GM21360 (cell line): ENCODE results near the gene TMEM214.

Experiments
- ATAC-seq: cut with Tn5 transposase; IDR thresholded peaks from one replicate; pipeline ENCODE4 v1.9.1; 2021; ENCODE audit warnings: mild to moderate bottlenecking, moderate library complexity; ENCODE audit not compliant: unreplicated experiment

The TMEM214 gene

GRCh38 chr2:27083410-27084296 lies 50.9 kb downstream of the TMEM214 start:
- ATAC-seq = no peak

GRCh38 chr2:27084297-27085061 lies 51.7 kb downstream of the TMEM214 start:
- no peak for ATAC-seq

GRCh38 chr2:27085062-27085672 lies 52.4 kb downstream of the TMEM214 start:
- no peak for ATAC-seq

- no peak for ATAC-seq
Observed at GRCh38 chr2:27085673-27086089, 52.9 kb downstream of the TMEM214 start.

DNA sequence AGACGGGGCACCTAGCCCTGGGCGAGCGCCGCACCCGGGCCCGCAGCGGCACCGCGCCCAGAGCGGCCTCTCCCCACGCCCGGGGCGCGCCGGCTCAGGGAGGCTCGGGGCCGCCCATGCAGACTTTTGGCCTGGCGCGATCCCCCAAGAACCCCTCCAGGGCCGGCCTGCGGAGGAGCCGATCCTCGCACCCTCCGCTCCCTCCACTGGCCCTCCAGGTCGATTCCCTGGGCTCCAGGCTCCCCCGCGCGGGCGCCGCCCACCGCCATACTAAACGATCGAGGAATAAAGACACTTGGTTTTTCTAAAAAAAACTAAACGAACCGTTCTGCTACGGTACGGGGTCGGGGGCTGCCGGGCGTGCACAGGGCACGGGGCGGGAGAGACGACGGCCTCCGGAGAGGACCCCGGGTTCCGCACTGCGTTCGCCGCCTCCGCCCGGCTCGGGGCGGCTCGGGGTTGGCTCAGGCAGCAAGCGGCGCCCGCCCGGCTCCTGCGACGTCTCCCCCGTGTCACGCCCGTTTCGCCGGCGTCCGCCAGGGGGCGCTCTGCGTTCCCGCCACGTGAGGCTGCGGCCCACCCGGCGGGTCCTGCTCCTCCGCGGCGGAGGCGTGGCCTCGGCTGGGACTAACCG lies 53.4 kb downstream of the TMEM214 start:
- ATAC-seq = peak; percentile 78

DNA sequence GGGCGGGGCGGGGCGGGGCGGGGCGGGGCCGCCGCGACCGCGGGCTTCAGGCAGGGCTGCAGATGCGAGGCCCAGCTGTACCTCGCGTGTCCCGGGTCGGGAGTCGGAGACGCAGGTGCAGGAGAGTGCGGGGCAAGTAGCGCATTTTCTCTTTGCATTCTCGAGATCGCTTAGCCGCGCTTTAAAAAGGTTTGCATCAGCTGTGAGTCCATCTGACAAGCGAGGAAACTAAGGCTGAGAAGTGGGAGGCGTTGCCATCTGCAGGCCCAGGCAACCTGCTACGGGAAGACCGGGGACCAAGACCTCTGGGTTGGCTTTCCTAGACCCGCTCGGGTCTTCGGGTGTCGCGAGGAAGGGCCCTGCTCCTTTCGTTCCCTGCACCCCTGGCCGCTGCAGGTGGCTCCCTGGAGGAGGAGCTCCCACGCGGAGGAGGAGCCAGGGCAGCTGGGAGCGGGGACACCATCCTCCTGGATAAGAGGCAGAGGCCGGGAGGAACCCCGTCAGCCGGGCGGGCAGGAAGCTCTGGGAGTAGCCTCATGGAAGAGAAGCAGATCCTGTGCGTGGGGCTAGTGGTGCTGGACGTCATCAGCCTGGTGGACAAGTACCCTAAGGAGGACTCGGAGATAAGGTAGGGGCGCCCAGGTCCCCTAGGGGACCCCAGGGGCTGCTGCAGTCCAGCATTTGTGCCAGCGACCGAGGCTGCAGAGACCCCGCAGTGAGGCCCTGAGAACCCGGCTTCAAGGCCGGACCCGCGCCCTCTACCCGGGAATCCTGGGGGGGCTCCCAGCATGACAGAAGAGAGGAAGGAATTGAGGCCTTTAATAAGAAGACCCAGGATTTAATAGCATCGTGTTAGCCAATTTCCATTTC lies 54.2 kb downstream of the TMEM214 start, which contains the start of gene KHK:
Gene KHK, plus strand, starts transcription at position 49 of the 870 bp plus-strand sequence. Its CDS starts 488 bp downstream, at position 537.
- ATAC-seq = peak; percentile 5

DNA sequence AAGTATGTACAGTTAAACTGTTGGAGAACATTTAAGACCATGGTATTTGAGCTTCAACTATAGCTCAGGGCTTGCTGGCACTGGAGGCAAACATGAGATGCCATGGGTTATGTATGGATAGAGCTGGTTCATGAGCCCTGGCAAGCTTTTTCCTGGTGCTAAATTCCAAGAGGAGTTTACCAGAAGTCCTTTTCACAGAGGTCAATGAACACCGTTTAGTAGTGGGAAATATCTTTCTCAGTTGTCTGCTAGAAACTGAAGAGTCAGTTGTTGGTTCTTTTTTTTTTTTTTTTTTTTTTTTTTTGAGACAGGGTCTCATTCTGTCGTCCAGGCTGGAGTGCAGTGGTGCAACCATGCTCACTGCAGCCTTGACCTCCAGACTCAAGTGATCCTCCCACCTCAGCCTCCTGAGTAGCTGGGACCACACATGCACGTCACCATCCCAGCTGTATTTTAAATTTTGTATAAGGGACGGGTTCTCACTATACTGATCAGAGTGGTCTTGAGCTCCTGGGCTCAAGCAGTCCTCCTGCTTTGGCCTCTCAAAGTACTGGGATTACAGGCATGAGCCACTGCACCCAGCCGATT lies 55.2 kb downstream of the TMEM214 start:
- ATAC-seq = no peak

DNA sequence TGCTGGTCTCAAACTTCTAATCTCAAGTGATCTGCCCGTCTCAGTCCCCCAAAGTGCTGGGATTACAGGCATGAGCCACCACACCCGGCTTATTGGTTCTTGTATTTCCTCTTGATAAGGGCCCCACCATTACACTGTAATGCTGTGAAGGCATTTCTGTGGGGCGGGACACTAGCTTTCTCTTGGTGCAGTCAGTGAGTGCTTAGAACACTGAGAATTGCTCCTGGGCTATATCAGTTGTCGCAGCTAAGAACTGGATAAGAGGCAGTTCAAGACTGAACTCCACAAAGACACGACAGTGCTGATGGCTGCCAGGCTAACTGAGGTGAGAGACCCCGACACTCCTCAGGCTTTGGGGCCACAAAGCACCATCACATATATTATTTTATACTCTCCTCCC lies 55.9 kb downstream of the TMEM214 start:
- no peak for ATAC-seq

DNA sequence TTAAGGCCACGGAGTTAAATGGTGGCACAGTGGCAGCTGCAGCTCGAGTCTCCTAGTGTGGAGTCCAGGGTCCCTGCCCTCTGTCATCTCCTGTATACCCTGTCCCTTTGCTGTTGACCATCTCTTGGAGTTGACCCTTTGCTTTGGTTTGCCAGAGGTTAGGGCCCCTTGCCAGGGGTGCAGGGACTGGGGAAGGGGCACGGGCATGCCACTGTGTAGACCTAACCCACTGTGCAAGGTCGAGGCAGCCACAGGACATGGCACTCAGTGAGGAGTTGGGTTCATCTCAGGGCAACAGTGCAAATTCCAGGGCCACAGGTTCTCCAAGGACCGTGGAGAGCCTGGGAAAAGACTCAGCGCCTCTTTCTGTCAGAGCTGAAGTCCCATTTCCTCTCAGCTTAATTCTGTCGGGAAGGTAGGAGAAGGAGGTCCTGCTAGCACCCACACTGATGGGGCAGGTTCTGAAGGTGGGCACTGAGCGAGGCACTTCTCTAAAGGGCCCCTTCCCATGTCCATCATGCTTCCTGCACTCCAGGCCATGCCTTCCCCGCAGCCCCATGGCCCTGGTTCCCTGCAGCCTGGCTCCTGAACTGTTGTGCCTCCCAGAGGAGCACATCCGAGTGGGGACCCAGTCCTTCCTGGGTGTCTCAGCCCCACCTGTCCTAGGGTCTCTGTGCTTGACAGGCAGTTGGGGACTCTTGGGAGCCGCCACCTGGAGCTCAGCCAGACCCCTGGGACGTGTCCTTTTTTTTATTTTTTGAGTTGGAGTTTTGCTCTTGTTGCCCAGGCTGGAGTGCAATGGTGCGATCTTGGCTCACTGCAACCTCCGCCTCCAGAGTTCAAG lies 56.6 kb downstream of the TMEM214 start:
- ATAC-seq = no peak
